GM12878 (cell line): ENCODE data around the gene AP3S1. TPM values are rescaled to one million over a fixed set of nuclear protein-coding genes. Genes with fewer than 3 reads are reported as not detected.

Source experiments
- BCLAF1 ChIP-seq: fragments of 450-650 bp; IDR thresholded peaks from 2 replicates; pipeline ENCODE4 v1.6.1; 2017; ENCODE audit warnings: antibody characterized with exemption, mild to moderate bottlenecking, moderate library complexity
- CTCF ChIP-seq, 3 experiments: IDR thresholded peaks in 2 of 3; conservative IDR thresholded peaks in 1 of 3; 2 replicates each; pipeline ENCODE4 v1.5.1; 2011; ENCODE audit warnings: low read depth in 3 of 3, low read length in 3 of 3, mild to moderate bottlenecking in 3 of 3, control low read depth in 2 of 3, moderate library complexity in 2 of 3, inconsistent platforms in 1 of 3, mixed read lengths in 1 of 3; ENCODE audit not compliant: control insufficient read depth in 2 of 3, insufficient read depth in 1 of 3; ENCODE audit errors: extremely low read depth in 1 of 3
- CUX1 ChIP-seq: IDR thresholded peaks from 2 replicates; pipeline ENCODE4 v1.6.1; 2012; ENCODE audit warnings: improper control_type of control experiment, low read depth, low read length; ENCODE audit not compliant: insufficient replicate concordance
- EGR1 ChIP-seq, 2 experiments: IDR thresholded peaks; 1 replicate in 1 of 2; 2 replicates in 1 of 2; pipeline ENCODE4 v1.6.1; 2011 to 2012; ENCODE audit warnings: low read depth in 2 of 2, low read length in 2 of 2, borderline replicate concordance in 1 of 2, mild to moderate bottlenecking in 1 of 2, moderate library complexity in 1 of 2
- EP300 ChIP-seq, 2 experiments: fragments of 150-350 bp in 1 of 2; IDR thresholded peaks; 2 replicates each; pipeline ENCODE4 v1.6.1; 2011 to 2012; ENCODE audit warnings: low read depth in 2 of 2, low read length in 2 of 2, borderline replicate concordance in 1 of 2, improper control_type of control experiment in 1 of 2, inconsistent platforms in 1 of 2; ENCODE audit not compliant: control insufficient read depth in 1 of 2
- NR2C1 ChIP-seq: fragments of 450-650 bp; IDR thresholded peaks from 2 replicates; pipeline ENCODE4 v1.6.1; 2017; ENCODE audit warnings: antibody characterized with exemption, mild to moderate bottlenecking, moderate library complexity
- PKNOX1 ChIP-seq: fragments of 450-650 bp; IDR thresholded peaks from 2 replicates; pipeline ENCODE4 v1.6.1; 2016; ENCODE audit warnings: mild to moderate bottlenecking
- RELA ChIP-seq: fragments of 450-650 bp; IDR thresholded peaks from 2 replicates; pipeline ENCODE4 v1.8.0; 2014; ENCODE audit warnings: borderline replicate concordance; ENCODE audit not compliant: partially characterized antibody
- SKIL ChIP-seq: fragments of 450-650 bp; IDR thresholded peaks from 2 replicates; pipeline ENCODE4 v1.6.1; 2017; ENCODE audit warnings: mild to moderate bottlenecking, low read depth, inconsistent platforms; ENCODE audit not compliant: poor library complexity, severe bottlenecking
- ZNF384 ChIP-seq: IDR thresholded peaks from 2 replicates; pipeline ENCODE4 v1.6.1; 2012; ENCODE audit warnings: low read depth, mild to moderate bottlenecking, low read length, improper control_type of control experiment, borderline replicate concordance
- ZZZ3 ChIP-seq: IDR thresholded peaks from 2 replicates; pipeline ENCODE4 v1.6.1; 2011; ENCODE audit warnings: low read depth; ENCODE audit not compliant: control insufficient read depth, insufficient read length
- polyA plus RNA-seq, 11 experiments: library from polyadenylated mRNA; depleted of rRNA in 4 of 11; unstranded in 6 of 11; stranded (reverse) in 5 of 11; fragments of >200 nt; fragmentation: Nextera tagmentation in 4 of 11; fragmentation: Illumina TruSeq in 1 of 11; extraction: Ambion mirVana in 4 of 11; extraction: Trizol in 1 of 11; gene quantifications; 1 replicate in 1 of 11; 2 replicates in 10 of 11; pipeline versions ENCODE4 v1.2.1 to v1.2.3, GENCODE V29; 2011 to 2016; ENCODE audit warnings: inconsistent platforms in 2 of 11, missing spikeins in 2 of 11, low read depth in 1 of 11
- total RNA-seq, 4 experiments: library from RNA; depleted of rRNA in 3 of 4; stranded (reverse); fragments of >200 nt in 3 of 4; fragmentation: Illumina TruSeq in 1 of 4; extraction: Trizol in 1 of 4; gene quantifications; 2 replicates each; pipeline versions ENCODE4 v1.2.1 to v1.2.3, GENCODE V29; 2013 to 2021

AP3S1 gene
- total and polyA plus RNA-seq, 10 of the 15 experiments (the other 5 are each of a cell fraction or from before 2014, with no cell fraction given), result 36.4 to 137 (median 67.5) TPM

DNA sequence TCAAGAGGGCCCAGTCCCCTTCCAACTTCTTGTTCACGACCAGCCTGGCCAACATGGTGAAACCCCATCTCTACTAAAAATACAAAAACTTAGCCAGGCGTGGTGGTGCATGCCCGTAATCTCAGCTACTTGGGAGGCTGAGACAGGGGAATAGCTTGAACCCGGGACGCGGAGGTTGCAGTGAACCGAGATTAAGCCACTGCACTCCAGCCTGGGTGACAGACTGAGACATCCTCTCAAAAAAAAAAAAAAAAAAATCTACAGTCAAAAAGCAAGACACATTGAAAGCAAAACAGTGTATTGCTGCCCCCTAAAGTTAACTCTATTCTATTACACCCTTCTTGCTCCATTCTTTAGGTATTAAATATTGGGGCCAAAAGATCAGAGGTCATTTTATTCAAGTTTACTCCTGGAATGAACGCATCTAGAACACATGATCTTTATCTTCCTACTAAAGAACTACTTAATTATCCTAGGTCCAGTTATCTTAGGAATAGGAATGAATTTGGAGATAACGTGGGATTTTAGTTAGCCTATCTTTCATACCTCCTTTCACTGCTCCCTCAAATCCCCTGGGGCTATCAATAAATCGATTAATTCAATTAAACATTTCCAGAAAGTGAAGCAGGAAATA, 2.7 kb upstream of the AP3S1 start (continued):
- TF ChIP-seq CTCF (IDR thresholded peaks at IDR 0.05 in 2 of 3, conservative IDR thresholded peaks at IDR 0.05 in 1 of 3; ENCODE audit: control insufficient read depth in 2 of 3, extremely low read depth in 1 of 3, insufficient read depth in 1 of 3, low read depth in 3 of 3, low read length in 3 of 3) (peak; percentile 37 to 63 (median 57); a peak in 4 of 6 replicates), ZNF384 (peak; percentile 97), NR2C1 (peak; percentile 6), BCLAF1 (no peak), SKIL (peak; percentile 55), RELA (no peak), PKNOX1 (0 out of 2 replicates have a peak, but pooled peaks have one; percentile 20), ZZZ3 (no peak), EGR1 (IDR thresholded peaks at IDR 0.05; ENCODE audit: borderline replicate concordance in 1 of 2, low read depth in 2 of 2, low read length in 2 of 2) (no peak), EP300 (IDR thresholded peaks at IDR 0.05; ENCODE audit: borderline replicate concordance in 1 of 2, control insufficient read depth in 1 of 2, low read depth in 2 of 2, low read length in 2 of 2) (no peak), CUX1 (peak; percentile 54)
